ENCODE results near the gene KLHDC10. TPM values are rescaled to one million over a fixed set of nuclear protein-coding genes. Genes with fewer than 3 reads are reported as not detected.

KLHDC10 gene
- polyA plus RNA-seq, 1 donor (not counting 4 experiments of a cell fraction or from before 2014, with no cell fraction given): 22.7 TPM

GRCh38 chr7:130037703-130038102 lies 32.6 kb upstream of the KLHDC10 start:
- Histone ChIP-seq H3K79me2 (ENCODE audit: control insufficient read depth, insufficient read depth, low read length) (no peaks in the 10 kb centered on the region), H3K27ac (ENCODE audit: control insufficient read depth, insufficient read depth, low read length) (no peak overlapping the region), H3K9me3 (ENCODE audit: control insufficient read depth, low read depth, low read length) (no peaks in the 10 kb centered on the region), H3K27me3 (ENCODE audit: control insufficient read depth, extremely low read depth, insufficient read depth, low read length) (no peaks in the 10 kb centered on the region), H3K36me3 (ENCODE audit: control insufficient read depth in 2 of 2, extremely low read depth in 1 of 2, insufficient read depth in 2 of 2, low read length in 2 of 2) (peaks cover 7 to 8% of the 10 kb centered on the region in 2 experiments), H4K20me1 (ENCODE audit: control insufficient read depth, extremely low read depth, insufficient read depth, low read length) (no peaks in the 10 kb centered on the region), H3K4me2 (ENCODE audit: control insufficient read depth, extremely low read depth, insufficient read depth, low read depth, low read length) (no peak overlapping the region), H3K9me1 (ENCODE audit: control insufficient read depth, extremely low read depth, insufficient read depth, low read length) (no peaks in the 10 kb centered on the region), H3K4me1 (ENCODE audit: control insufficient read depth, extremely low read depth, insufficient read depth, low read length) (no peaks in the 10 kb centered on the region), H2AFZ (ENCODE audit: control insufficient read depth, low read length) (no peak overlapping the region), H3K9ac (ENCODE audit: control insufficient read depth, extremely low read depth, insufficient read depth, low read length) (no peak overlapping the region), H3K4me3 (ENCODE audit: control insufficient read depth in 2 of 3, extremely low read depth in 1 of 3, insufficient read depth in 2 of 3, low read depth in 1 of 3, low read length in 3 of 3) (no peak overlapping the region)
- DNase-seq (ENCODE audit: low read depth, low spot score): no peak
- TF ChIP-seq EZH2 (IDR thresholded peaks at IDR 0.05; ENCODE audit: low read length) (no peak), CTCF (optimal IDR thresholded peaks at IDR 0.05 in 1 of 3, IDR thresholded peaks at IDR 0.05 in 1 of 3, conservative IDR thresholded peaks at IDR 0.05 in 1 of 3; ENCODE audit: extremely low read depth in 1 of 3, insufficient read depth in 2 of 3, low read length in 3 of 3) (peak in 1 of 3 experiments; percentile 23)
- dilution Hi-C loops (cut with MboI; ENCODE audit: extremely low pct_ligation_motif_present, low sequenced_read_pairs): no loop called here
- FAIRE-seq: no peak

- H3K9me3 ChIP-seq (ENCODE audit: control insufficient read depth, low read depth, low read length): no peaks in the 10 kb centered on the region
- dilution Hi-C loops (cut with MboI; ENCODE audit: extremely low pct_ligation_motif_present, low sequenced_read_pairs): no loop called here
- no peak for DNase-seq (ENCODE audit: low read depth, low spot score)
- H3K79me2 ChIP-seq (ENCODE audit: control insufficient read depth, insufficient read depth, low read length): no peaks in the 10 kb centered on the region
- H4K20me1 ChIP-seq (ENCODE audit: control insufficient read depth, extremely low read depth, insufficient read depth, low read length): no peaks in the 10 kb centered on the region
- no peak overlapping the region for H3K27ac ChIP-seq (ENCODE audit: control insufficient read depth, insufficient read depth, low read length)
- H3K4me1 ChIP-seq (ENCODE audit: control insufficient read depth, extremely low read depth, insufficient read depth, low read length): no peaks in the 10 kb centered on the region
- H3K36me3 ChIP-seq (ENCODE audit: control insufficient read depth in 2 of 2, extremely low read depth in 1 of 2, insufficient read depth in 2 of 2, low read length in 2 of 2): peaks cover 3 to 5% of the 10 kb centered on the region in 2 experiments
- no peak overlapping the region for H3K9ac ChIP-seq (ENCODE audit: control insufficient read depth, extremely low read depth, insufficient read depth, low read length)
- no peak overlapping the region for H3K4me3 ChIP-seq (ENCODE audit: control insufficient read depth in 2 of 3, extremely low read depth in 1 of 3, insufficient read depth in 2 of 3, low read depth in 1 of 3, low read length in 3 of 3)
- FAIRE-seq: no peak
- H3K9me1 ChIP-seq (ENCODE audit: control insufficient read depth, extremely low read depth, insufficient read depth, low read length): no peaks in the 10 kb centered on the region
- H3K27me3 ChIP-seq (ENCODE audit: control insufficient read depth, extremely low read depth, insufficient read depth, low read length): no peaks in the 10 kb centered on the region
- no peak overlapping the region for H2AFZ ChIP-seq (ENCODE audit: control insufficient read depth, low read length)
- H3K4me2 ChIP-seq (ENCODE audit: control insufficient read depth, extremely low read depth, insufficient read depth, low read depth, low read length): no peak overlapping the region
- TF ChIP-seq CTCF (optimal IDR thresholded peaks at IDR 0.05 in 1 of 3, IDR thresholded peaks at IDR 0.05 in 1 of 3, conservative IDR thresholded peaks at IDR 0.05 in 1 of 3; ENCODE audit: extremely low read depth in 1 of 3, insufficient read depth in 2 of 3, low read length in 3 of 3) (no peak), EZH2 (IDR thresholded peaks at IDR 0.05; ENCODE audit: low read length) (no peak)
Measured at GRCh38 chr7:130040576-130040975, 29.8 kb upstream of the KLHDC10 start.
